Type B pancreatic cell (in vitro differentiated cells): Measurements from ENCODE around the gene LIN28B. TPM values are rescaled to one million over a fixed set of nuclear protein-coding genes. Genes with fewer than 3 reads are reported as not detected.

Source experiments
- DNase-seq: peaks from one replicate; pipeline ENCODE4 v3.0.0; 2021; ENCODE audit warnings: mixed read lengths; ENCODE audit not compliant: unreplicated experiment; ENCODE audit errors: extremely low spot score
- H3K27ac Mint-ChIP-seq: 2 replicates; pipeline ENCODE4 v1.8.0; 2021; ENCODE audit warnings: mild to moderate bottlenecking, mixed read lengths
- H3K27me3 Mint-ChIP-seq: 2 replicates; pipeline ENCODE4 v1.8.0; 2021; ENCODE audit warnings: mixed read lengths
- H3K36me3 Mint-ChIP-seq: 2 replicates; pipeline ENCODE4 v1.8.0; 2021; ENCODE audit warnings: mixed read lengths
- H3K4me1 Mint-ChIP-seq: one replicate; pipeline ENCODE4 v1.8.0; 2021; ENCODE audit warnings: mixed read lengths; ENCODE audit not compliant: unreplicated experiment
- H3K4me3 Mint-ChIP-seq: 2 replicates; pipeline ENCODE4 v1.8.0; 2021; ENCODE audit warnings: mild to moderate bottlenecking, mixed read lengths
- H3K9me3 Mint-ChIP-seq: 2 replicates; pipeline ENCODE4 v1.8.0; 2021; ENCODE audit warnings: mixed read lengths
- CTCF ChIP-seq: fragments of 200-600 bp; sonication (generic); conservative IDR thresholded peaks from 2 replicates; pipeline ENCODE4 v1.5.0; 2021; ENCODE audit warnings: antibody characterized with exemption, mild to moderate bottlenecking
- total RNA-seq: library from RNA; stranded (reverse); gene quantifications from 2 replicates; pipeline ENCODE4 v1.2.1, GENCODE V29; 2021; ENCODE audit warnings: low replicate concordance

LIN28B gene
- total RNA-seq, 1 donor from 2014 or later, result 22.3 TPM

- H3K27ac Mint-ChIP-seq, result peak overlapping the region; percentile 86
- peaks cover 11% of the 10 kb centered on the region for H3K27me3 Mint-ChIP-seq
- H3K4me3 Mint-ChIP-seq, result peak overlapping the region; percentile 97
- no peak for DNase-seq
- peaks cover 4% of the 10 kb centered on the region for H3K4me1 Mint-ChIP-seq
- H3K9me3 Mint-ChIP-seq, result no peaks in the 10 kb centered on the region
- peaks cover 3% of the 10 kb centered on the region for H3K36me3 Mint-ChIP-seq
- TF ChIP-seq CTCF, result no peak
These were observed 2.3 kb downstream of the LIN28B start for GRCh38 chr6:104959026-104959858.

DNA sequence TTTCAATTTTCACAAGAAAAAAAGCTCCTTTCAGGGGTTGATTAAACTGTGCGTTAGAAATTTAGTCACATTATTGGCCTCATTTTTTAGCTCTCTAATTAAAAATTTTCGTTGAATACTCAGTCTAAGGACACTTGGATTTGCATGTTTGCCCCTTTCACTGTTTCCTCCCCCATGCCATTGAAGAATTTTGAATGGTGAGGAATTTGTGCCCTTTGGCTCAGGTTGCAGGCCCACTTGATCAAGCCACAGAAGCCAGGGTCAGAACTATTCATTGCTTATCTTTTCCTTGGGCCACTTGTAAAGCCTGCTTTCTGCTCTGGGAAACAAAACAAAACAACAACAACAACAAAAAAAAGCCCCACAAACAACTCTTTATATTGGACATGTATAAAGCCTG lies 12.2 kb downstream of the LIN28B start:
- no peak for TF ChIP-seq CTCF
- Mint-ChIP-seq H3K4me3 (no peak overlapping the region), H3K27me3 (no peaks in the 10 kb centered on the region), H3K9me3 (no peaks in the 10 kb centered on the region), H3K36me3 (no peaks in the 10 kb centered on the region), H3K27ac (no peak overlapping the region), H3K4me1 (peaks cover 23% of the 10 kb centered on the region)
- DNase-seq, result no peak

GRCh38 chr6:104969785-104970581 lies 13.1 kb downstream of the LIN28B start:
- DNase-seq, result no peak
- Mint-ChIP-seq H3K9me3 (no peaks in the 10 kb centered on the region), H3K4me1 (peaks cover 23% of the 10 kb centered on the region), H3K27ac (no peak overlapping the region), H3K36me3 (no peaks in the 10 kb centered on the region), H3K27me3 (no peaks in the 10 kb centered on the region), H3K4me3 (peak overlapping the region; percentile 17)
- TF ChIP-seq CTCF, result no peak

DNA sequence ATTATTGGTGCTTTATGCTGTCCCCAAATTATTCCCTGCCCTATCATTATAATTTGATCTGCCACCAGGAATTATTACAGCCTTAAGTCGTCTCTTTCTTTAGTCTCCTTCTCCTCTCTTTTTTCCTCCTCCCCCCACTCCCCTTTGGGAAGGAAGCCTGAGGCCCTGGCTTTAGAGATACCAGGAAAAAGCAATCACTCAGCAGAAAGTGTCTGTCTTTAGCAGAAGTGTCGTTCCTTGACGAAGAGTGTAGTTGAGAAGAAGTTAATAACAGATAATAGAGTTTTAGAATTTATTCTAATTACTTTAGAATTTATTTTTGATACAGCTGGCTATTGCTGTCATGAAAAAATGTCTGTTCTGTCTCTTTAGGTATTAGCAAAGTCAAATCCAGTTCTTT lies 16.5 kb downstream of the LIN28B start:
- no peak for TF ChIP-seq CTCF
- Mint-ChIP-seq H3K4me1 (peaks cover 23% of the 10 kb centered on the region), H3K36me3 (peaks cover 10% of the 10 kb centered on the region), H3K9me3 (no peaks in the 10 kb centered on the region), H3K27me3 (no peaks in the 10 kb centered on the region), H3K4me3 (no peak overlapping the region), H3K27ac (no peak overlapping the region)
- no peak for DNase-seq

DNA sequence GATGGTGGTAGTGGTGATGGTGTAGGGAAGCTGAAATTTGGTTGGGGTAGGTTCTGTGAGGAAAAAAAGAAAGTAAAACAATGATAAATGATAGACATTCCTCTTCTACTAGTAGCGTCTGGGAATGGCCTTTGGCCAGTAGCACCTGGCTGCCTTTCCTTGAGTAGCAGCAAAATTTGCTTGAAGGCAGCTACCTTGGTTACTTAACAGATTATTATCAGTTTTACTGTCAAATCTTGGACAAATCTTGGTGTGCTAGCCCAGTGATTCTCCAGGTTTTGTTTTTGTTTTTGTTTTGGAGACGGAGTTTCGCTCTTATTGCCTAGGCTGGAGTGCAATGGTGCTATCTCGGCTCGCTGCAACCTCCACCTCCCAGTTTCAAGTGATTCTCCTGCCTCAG lies 26.4 kb downstream of the LIN28B start:
- no peak overlapping the region for H3K27ac Mint-ChIP-seq
- H3K27me3 Mint-ChIP-seq, result no peaks in the 10 kb centered on the region
- DNase-seq, result no peak
- peaks cover 15% of the 10 kb centered on the region for H3K4me1 Mint-ChIP-seq
- H3K9me3 Mint-ChIP-seq, result no peaks in the 10 kb centered on the region
- no peak for TF ChIP-seq CTCF
- H3K4me3 Mint-ChIP-seq, result no peak overlapping the region
- peaks cover 7% of the 10 kb centered on the region for H3K36me3 Mint-ChIP-seq
